H7 (cell line): ENCODE results near the gene CDHR3. TPM values are rescaled to one million over a fixed set of nuclear protein-coding genes. Genes with fewer than 3 reads are reported as not detected.
"Not testable (repeated sequence)": the region's sequence is repeated elsewhere in the genome, so short reads cannot be mapped to it uniquely, and the experiment has no call there.

Source experiments
- DNase-seq: peaks from one replicate; pipeline ENCODE4 v3.0.0; 2012
- H3K27me3 ChIP-seq: 2 replicates; pipeline ENCODE4 v1.6.0; 2011; ENCODE audit warnings: mild to moderate bottlenecking, low read length; ENCODE audit not compliant: control insufficient read depth, insufficient read depth
- H3K36me3 ChIP-seq: replicated peaks from 2 replicates; pipeline ENCODE4 v1.5.1; 2011; ENCODE audit warnings: low read length; ENCODE audit not compliant: control insufficient read depth, insufficient read depth
- H3K4me3 ChIP-seq: 2 replicates; pipeline ENCODE4 v1.5.1; 2011; ENCODE audit warnings: low read depth, mild to moderate bottlenecking, control low read depth, low read length, moderate library complexity; ENCODE audit not compliant: insufficient read depth
- total RNA-seq: library from RNA; depleted of rRNA; stranded (reverse); fragments of >200 nt; shearing (Covaris generic); gene quantifications from 2 replicates; pipeline ENCODE4 v1.2.3, GENCODE V29; 2014

The CDHR3 gene
- total RNA-seq, 1 experiment from 2014 or later: 5.7 TPM

GRCh38 chr7:105999256-105999655, 36.2 kb downstream of the CDHR3 start:
- Histone ChIP-seq H3K27me3 (no peaks in the 10 kb centered on the region), H3K4me3 (no peak overlapping the region), H3K36me3 (no peaks in the 10 kb centered on the region)
- no peak for DNase-seq

- DNase-seq: no peak
- Histone ChIP-seq H3K4me3 (no peak overlapping the region), H3K36me3 (no peaks in the 10 kb centered on the region), H3K27me3 (no peaks in the 10 kb centered on the region)
Observed at GRCh38 chr7:106001196-106001595, 38.1 kb downstream of the CDHR3 start.

- Histone ChIP-seq H3K27me3 (no peaks in the 10 kb centered on the region), H3K36me3 (no peaks in the 10 kb centered on the region), H3K4me3 (no peak overlapping the region)
- no peak for DNase-seq
Observed at GRCh38 chr7:106001886-106002285, 38.8 kb downstream of the CDHR3 start.

- DNase-seq: no peak
- H3K27me3 ChIP-seq: no peaks in the 10 kb centered on the region
- H3K4me3 ChIP-seq: no peak overlapping the region
- H3K36me3 ChIP-seq: no peaks in the 10 kb centered on the region
Observed at GRCh38 chr7:106003525-106004064, 40.5 kb downstream of the CDHR3 start.

GRCh38 chr7:106006906-106007305, 43.8 kb downstream of the CDHR3 start:
- Histone ChIP-seq H3K27me3 (no peaks in the 10 kb centered on the region), H3K4me3 (no peak overlapping the region), H3K36me3 (no peaks in the 10 kb centered on the region)
- no peak for DNase-seq

GRCh38 chr7:106007796-106008195, 44.7 kb downstream of the CDHR3 start:
- DNase-seq, H3K36me3 ChIP-seq, H3K4me3 ChIP-seq, H3K27me3 ChIP-seq: not testable (repeated sequence)

GRCh38 chr7:106009503-106010226, 46.6 kb downstream of the CDHR3 start:
- H3K36me3 ChIP-seq: no peaks in the 10 kb centered on the region
- H3K27me3 ChIP-seq: no peaks in the 10 kb centered on the region
- H3K4me3 ChIP-seq: no peak overlapping the region
- DNase-seq: peak; percentile 95

GRCh38 chr7:106010331-106010730, 47.3 kb downstream of the CDHR3 start:
- DNase-seq: no peak
- Histone ChIP-seq H3K4me3 (no peak overlapping the region), H3K27me3 (no peaks in the 10 kb centered on the region), H3K36me3 (no peaks in the 10 kb centered on the region)

GRCh38 chr7:106010866-106011265, 47.8 kb downstream of the CDHR3 start:
- DNase-seq: no peak
- no peaks in the 10 kb centered on the region for H3K27me3 ChIP-seq
- no peak overlapping the region for H3K4me3 ChIP-seq
- no peaks in the 10 kb centered on the region for H3K36me3 ChIP-seq

- DNase-seq: no peak
- no peak overlapping the region for H3K4me3 ChIP-seq
- no peaks in the 10 kb centered on the region for H3K36me3 ChIP-seq
- H3K27me3 ChIP-seq: no peaks in the 10 kb centered on the region
Observed at GRCh38 chr7:106012184-106012583, 49.1 kb downstream of the CDHR3 start.

GRCh38 chr7:106012935-106013439, 49.9 kb downstream of the CDHR3 start:
- DNase-seq: no peak
- Histone ChIP-seq H3K27me3 (no peaks in the 10 kb centered on the region), H3K36me3 (no peaks in the 10 kb centered on the region), H3K4me3 (no peak overlapping the region)

- no peaks in the 10 kb centered on the region for H3K27me3 ChIP-seq
- no peak for DNase-seq
- H3K4me3 ChIP-seq: no peak overlapping the region
- H3K36me3 ChIP-seq: no peaks in the 10 kb centered on the region
Observed at GRCh38 chr7:106015381-106016218, 52.5 kb downstream of the CDHR3 start.

GRCh38 chr7:106016331-106016730, 53.3 kb downstream of the CDHR3 start:
- DNase-seq: no peak
- Histone ChIP-seq H3K4me3 (no peak overlapping the region), H3K36me3 (no peaks in the 10 kb centered on the region), H3K27me3 (no peaks in the 10 kb centered on the region)

GRCh38 chr7:106017657-106018056, 54.6 kb downstream of the CDHR3 start:
- DNase-seq: no peak
- H3K4me3 ChIP-seq: no peak overlapping the region
- no peaks in the 10 kb centered on the region for H3K27me3 ChIP-seq
- no peaks in the 10 kb centered on the region for H3K36me3 ChIP-seq
